Suppressor macrophage (primary cell): ENCODE results near the gene TSPO2.
A peak's percentile ranks its signal among the peaks of the same experiment; 100 is the strongest.

Source experiments
- DNase-seq, 4 experiments: peaks; one replicate each; pipeline ENCODE4 v3.0.0-alpha.2; 2020 to 2022

Gene TSPO2

GRCh38 chr6:41051873-41052272 is 9.6 kb downstream of the TSPO2 start:
- peak; percentile 16 to 56 (median 44) for DNase-seq

- no peak for DNase-seq
Measured at GRCh38 chr6:41053041-41053440, 10.8 kb downstream of the TSPO2 start, which contains the start of gene APOBEC2. Gene APOBEC2 (plus strand): TSS chr6:41053202. CDS start chr6:41053348, 146 bp downstream.

GRCh38 chr6:41054511-41054910 is 12.2 kb downstream of the TSPO2 start:
- DNase-seq: no peak

GRCh38 chr6:41055149-41055548 is 12.9 kb downstream of the TSPO2 start:
- no peak for DNase-seq

GRCh38 chr6:41056768-41057490 is 14.7 kb downstream of the TSPO2 start:
- DNase-seq: no peak

GRCh38 chr6:41058783-41059181 is 16.5 kb downstream of the TSPO2 start:
- no peak for DNase-seq

- DNase-seq: no peak
Measured at GRCh38 chr6:41059556-41059955, 17.3 kb downstream of the TSPO2 start.

- no peak for DNase-seq
Measured at GRCh38 chr6:41061196-41061726, 19.0 kb downstream of the TSPO2 start.

GRCh38 chr6:41062056-41062455 is 19.8 kb downstream of the TSPO2 start:
- DNase-seq: no peak

- DNase-seq: no peak
Measured at GRCh38 chr6:41063884-41064285, 21.6 kb downstream of the TSPO2 start.

- DNase-seq: no peak
Measured at GRCh38 chr6:41064841-41065240, 22.6 kb downstream of the TSPO2 start.

- no peak for DNase-seq
Measured at GRCh38 chr6:41065550-41066026, 23.3 kb downstream of the TSPO2 start.

GRCh38 chr6:41066867-41067304 is 24.6 kb downstream of the TSPO2 start:
- DNase-seq: peak; percentile 78 to 87 (median 85)

- peak in 2 of 4 experiments; percentile 94 to 95 for DNase-seq
Measured at GRCh38 chr6:41071501-41071922, 29.2 kb downstream of the TSPO2 start.

GRCh38 chr6:41071923-41072835 is 29.9 kb downstream of the TSPO2 start, which contains the start of gene OARD1:
Gene OARD1 (minus strand): TSS chr6:41072356. CDS start chr6:41071634, 722 bp downstream.
- DNase-seq: peak; percentile 100

- no peak for DNase-seq
Measured at GRCh38 chr6:41072836-41073202, 30.6 kb downstream of the TSPO2 start, which contains the start of gene NFYA. Gene NFYA (plus strand): TSS chr6:41072974. CDS start chr6:41079090, 6,116 bp downstream.

- peak; percentile 72 to 87 (median 82) for DNase-seq
Measured at GRCh38 chr6:41073203-41073967, 31.1 kb downstream of the TSPO2 start.

- peak in 1 of 4 experiments; percentile 14 for DNase-seq
Measured at GRCh38 chr6:41073968-41074691, 31.9 kb downstream of the TSPO2 start.

- peak in 1 of 4 experiments; percentile 3 for DNase-seq
Measured at GRCh38 chr6:41074692-41075436, 32.6 kb downstream of the TSPO2 start.
